GM19351 (cell line): Measurements from ENCODE around the gene KATNB1.

Experiments used
- ATAC-seq: cut with Tn5 transposase; IDR thresholded peaks from one replicate; pipeline ENCODE4 v1.9.1; 2021; ENCODE audit warnings: mild to moderate bottlenecking, moderate library complexity; ENCODE audit not compliant: unreplicated experiment

The KATNB1 gene

GRCh38 chr16:57804111-57804837 lies 68.7 kb downstream of the KATNB1 start:
- no peak for ATAC-seq

GRCh38 chr16:57805176-57805575 lies 69.6 kb downstream of the KATNB1 start:
- ATAC-seq, result no peak
